Measurements from ENCODE around the gene OR9A2. TPM values are rescaled to one million over a fixed set of nuclear protein-coding genes. Genes with fewer than 3 reads are reported as not detected.

Gene OR9A2
- not detected for total RNA-seq

- no peak within 1 kb of the TSS for H3K27ac ChIP-seq
- no peaks in the 10 kb centered on the region for H3K36me3 ChIP-seq
- no peaks in the 10 kb centered on the region for H3K4me1 ChIP-seq
- 70% methylated on average over 1 of the region's 1 CpG; no CpG with 5 or more reads in 1 of the 2 donors for WGBS, 2 donors (ENCODE audit: low coverage in 1 of 2)
- TF ChIP-seq EP300 (IDR thresholded peaks at IDR 0.05): no peak
- no peak for TF ChIP-seq POLR2AphosphoS5 (IDR thresholded peaks at IDR 0.05)
- no peak for TF ChIP-seq CTCF (IDR thresholded peaks at IDR 0.05)
- TF ChIP-seq POLR2A (IDR thresholded peaks at IDR 0.05): no peak
- H3K27me3 ChIP-seq: no peaks in the 10 kb centered on the region
- no peak within 1 kb of the TSS for H3K4me3 ChIP-seq
- no peaks in the 10 kb centered on the region for H3K9me3 ChIP-seq
- no peak for ATAC-seq
Measured at GRCh38 chr7:143027032-143027431, at the start of gene OR9A2. Gene OR9A2 (minus strand): TSS chr7:143027132. CDS start chr7:143027132, 0 bp downstream.

- H3K4me1 ChIP-seq: no peaks in the 10 kb centered on the region
- no peak for ATAC-seq
- H3K27ac ChIP-seq: no peak overlapping the region
- H3K36me3 ChIP-seq: no peaks in the 10 kb centered on the region
- H3K4me3 ChIP-seq: no peak overlapping the region
- H3K27me3 ChIP-seq: no peaks in the 10 kb centered on the region
- TF ChIP-seq POLR2A (IDR thresholded peaks at IDR 0.05) (no peak), EP300 (IDR thresholded peaks at IDR 0.05) (no peak), POLR2AphosphoS5 (IDR thresholded peaks at IDR 0.05) (no peak), CTCF (IDR thresholded peaks at IDR 0.05) (no peak)
- no peaks in the 10 kb centered on the region for H3K9me3 ChIP-seq
Measured at GRCh38 chr7:143074141-143074540, 47.2 kb upstream of the OR9A2 start.

GRCh38 chr7:143073556-143073955, 46.6 kb upstream of the OR9A2 start:
- ATAC-seq: no peak
- TF ChIP-seq CTCF (IDR thresholded peaks at IDR 0.05) (no peak), POLR2A (IDR thresholded peaks at IDR 0.05) (no peak), EP300 (IDR thresholded peaks at IDR 0.05) (no peak), POLR2AphosphoS5 (IDR thresholded peaks at IDR 0.05) (no peak)
- Histone ChIP-seq H3K4me1 (no peaks in the 10 kb centered on the region), H3K9me3 (no peaks in the 10 kb centered on the region), H3K27me3 (no peaks in the 10 kb centered on the region), H3K36me3 (no peaks in the 10 kb centered on the region), H3K27ac (no peak overlapping the region), H3K4me3 (no peak overlapping the region)
- WGBS, 2 donors (ENCODE audit: low coverage in 1 of 2): 83% methylated on average over 3 of the region's 3 CpGs

- WGBS, 2 donors (ENCODE audit: low coverage in 1 of 2): 37 to 57% methylated on average over 3 to 4 of the region's 6 CpGs
- TF ChIP-seq POLR2A (IDR thresholded peaks at IDR 0.05): no peak
- TF ChIP-seq POLR2AphosphoS5 (IDR thresholded peaks at IDR 0.05): no peak
- TF ChIP-seq EP300 (IDR thresholded peaks at IDR 0.05): no peak
- no peak for TF ChIP-seq CTCF (IDR thresholded peaks at IDR 0.05)
- Histone ChIP-seq H3K4me3 (no peak overlapping the region), H3K27ac (no peak overlapping the region), H3K36me3 (no peaks in the 10 kb centered on the region), H3K27me3 (no peaks in the 10 kb centered on the region), H3K9me3 (no peaks in the 10 kb centered on the region), H3K4me1 (no peaks in the 10 kb centered on the region)
- ATAC-seq: no peak
Measured at GRCh38 chr7:143069912-143070500, 43.1 kb upstream of the OR9A2 start.

- 48 to 53% methylated on average over 2 of the region's 2 CpGs for WGBS, 2 donors (ENCODE audit: low coverage in 1 of 2)
- no peak overlapping the region for H3K27ac ChIP-seq
- H3K9me3 ChIP-seq: no peaks in the 10 kb centered on the region
- TF ChIP-seq POLR2A (IDR thresholded peaks at IDR 0.05): no peak
- no peak for TF ChIP-seq CTCF (IDR thresholded peaks at IDR 0.05)
- no peak for TF ChIP-seq POLR2AphosphoS5 (IDR thresholded peaks at IDR 0.05)
- no peak for TF ChIP-seq EP300 (IDR thresholded peaks at IDR 0.05)
- H3K4me1 ChIP-seq: no peaks in the 10 kb centered on the region
- no peaks in the 10 kb centered on the region for H3K27me3 ChIP-seq
- no peak for ATAC-seq
- H3K4me3 ChIP-seq: no peak overlapping the region
- H3K36me3 ChIP-seq: no peaks in the 10 kb centered on the region
Measured at GRCh38 chr7:143068446-143068845, 41.5 kb upstream of the OR9A2 start.

Data from gastroesophageal sphincter (tissue), 4 donors.